Vagina (tissue), 2 donors: Measurements from ENCODE around the gene IQSEC1. TPM values are rescaled to one million over a fixed set of nuclear protein-coding genes. Genes with fewer than 3 reads are reported as not detected.

ENCODE experiments used
- DNase-seq, 2 donors: peaks; one replicate each; pipeline ENCODE4 v3.0.0-alpha.2; 2017; ENCODE audit errors: extremely low spot score in 2 of 2
- H3K27ac ChIP-seq: fragments of 200-600 bp; sonication (generic); one replicate; pipeline ENCODE4 v1.5.1; 2019
- H3K27me3 ChIP-seq: fragments of 200-600 bp; sonication (generic); one replicate; pipeline ENCODE4 v1.5.1; 2019
- H3K36me3 ChIP-seq, 2 donors: fragments of 200-600 bp; sonication (generic); one replicate each; pipeline ENCODE4 v1.5.1; 2017 to 2019
- H3K4me1 ChIP-seq: fragments of 200-600 bp; sonication (generic); one replicate; pipeline ENCODE4 v1.5.1; 2019
- H3K4me3 ChIP-seq, 2 donors: fragments of 200-600 bp; sonication (generic); 1 replicate in 1 of 2; 2 replicates in 1 of 2; pipeline ENCODE4 v1.5.1; 2016 to 2019
- H3K9me3 ChIP-seq: fragments of 200-600 bp; sonication (generic); one replicate; pipeline ENCODE4 v1.5.1; 2019
- CTCF ChIP-seq, 3 experiments: fragments of 450-650 bp in 2 of 3; fragments of 200-600 bp in 1 of 3; sonication (generic) in 1 of 3; IDR thresholded peaks; one replicate each; pipeline ENCODE4 v1.5.1; 2017 to 2019; ENCODE audit warnings: antibody characterized with exemption in 3 of 3, mild to moderate bottlenecking in 2 of 3, moderate library complexity in 2 of 3
- POLR2A ChIP-seq, 2 donors: fragments of 450-650 bp; IDR thresholded peaks; one replicate each; pipeline ENCODE4 v1.6.1; 2017; ENCODE audit warnings: antibody characterized with exemption in 2 of 2, mild to moderate bottlenecking in 2 of 2, moderate library complexity in 2 of 2
- POLR2AphosphoS5 ChIP-seq, 2 donors: sonication (generic); formaldehyde crosslinking; IDR thresholded peaks; one replicate each; pipeline ENCODE4 v1.9.0; 2017; ENCODE audit warnings: antibody characterized with exemption in 2 of 2, mild to moderate bottlenecking in 2 of 2, low read depth in 1 of 2; ENCODE audit not compliant: insufficient read depth in 1 of 2
- intact Hi-C: fragments of 100-400 bp; cut with DNase I; formaldehyde crosslinking; loops from one replicate; pipeline ENCODE4 v1.15.1; 2023
- total RNA-seq: library from RNA; depleted of rRNA; stranded (reverse); fragments of >200 nt; gene quantifications from one replicate; pipeline ENCODE4 v1.2.3, GENCODE V29; 2016

IQSEC1 gene
- total RNA-seq, 1 donor from 2014 or later: 34.9 TPM

DNA sequence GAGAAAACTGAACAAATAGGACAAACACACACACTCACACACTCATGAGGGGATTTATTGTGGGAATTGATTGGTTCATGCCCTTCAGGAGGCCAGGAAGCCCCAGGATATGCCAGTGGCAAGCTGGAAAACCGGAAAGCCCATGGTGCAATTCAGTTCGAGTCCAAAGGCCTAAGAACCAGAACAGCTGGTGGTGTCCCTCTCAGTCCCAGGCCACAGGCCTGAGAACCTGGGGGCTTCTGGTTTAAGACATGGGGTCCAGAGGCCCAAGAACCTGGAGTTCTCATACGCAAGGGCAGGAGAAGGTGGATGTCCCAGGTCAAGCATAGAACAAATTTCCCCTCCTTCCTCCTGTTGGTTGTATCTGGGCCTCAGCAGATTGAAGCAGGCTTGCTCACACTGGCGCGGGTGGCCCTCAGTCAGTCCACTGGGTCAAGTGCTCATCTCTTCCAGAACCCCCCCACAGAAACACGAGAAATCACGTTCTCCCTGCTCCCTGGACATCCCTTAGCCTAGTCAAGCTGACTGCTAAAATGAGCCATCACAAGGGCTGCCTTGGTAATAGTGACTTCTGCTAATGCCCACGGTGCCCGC is 181.7 kb downstream of the IQSEC1 start:
- Histone ChIP-seq H3K4me1 (peaks cover 16% of the 10 kb centered on the region), H3K9me3 (no peaks in the 10 kb centered on the region), H3K4me3 (peak overlapping the region in 1 of 2 donors; percentile 31), H3K27me3 (no peaks in the 10 kb centered on the region), H3K36me3 (no peaks in the 10 kb centered on the region), H3K27ac (no peak overlapping the region)
- TF ChIP-seq POLR2AphosphoS5 (IDR thresholded peaks at IDR 0.05; ENCODE audit: insufficient read depth in 1 of 2, low read depth in 1 of 2) (no peak), CTCF (IDR thresholded peaks at IDR 0.05) (no peak)
- DNase-seq: no peak
- intact Hi-C loops: no loop called here

- Histone ChIP-seq H3K4me1 (peaks cover 9% of the 10 kb centered on the region), H3K27me3 (no peaks in the 10 kb centered on the region), H3K36me3 (no peaks in the 10 kb centered on the region), H3K27ac (no peak overlapping the region), H3K9me3 (no peaks in the 10 kb centered on the region), H3K4me3 (no peak overlapping the region)
- no peak for TF ChIP-seq CTCF (IDR thresholded peaks at IDR 0.05)
- TF ChIP-seq POLR2AphosphoS5 (IDR thresholded peaks at IDR 0.05; ENCODE audit: insufficient read depth in 1 of 2, low read depth in 1 of 2): no peak
- no peak for TF ChIP-seq POLR2A (IDR thresholded peaks at IDR 0.05)
- intact Hi-C loops: no loop called here
- no peak for DNase-seq
Measured at GRCh38 chr3:12890610-12891390, 182.4 kb downstream of the IQSEC1 start.

DNA sequence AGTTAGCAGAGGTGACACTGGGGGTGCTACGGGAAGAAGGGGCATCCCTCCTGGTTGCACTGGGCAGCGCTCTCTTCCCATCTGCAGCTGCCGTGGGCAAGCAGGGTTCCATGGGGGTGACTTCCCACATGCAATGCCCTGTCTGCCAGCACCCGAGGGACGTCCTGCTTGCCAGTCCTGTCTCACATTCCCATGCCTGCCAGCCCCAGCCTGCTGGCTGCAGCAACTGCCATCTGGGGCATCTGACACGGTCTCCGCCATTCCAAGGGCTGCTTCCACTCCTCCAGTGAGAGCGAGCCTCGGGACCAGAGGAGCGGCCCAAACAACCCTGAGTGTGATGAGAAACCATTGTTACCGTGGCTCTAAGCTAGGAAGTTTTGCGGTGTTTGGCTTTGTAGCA is 186.5 kb downstream of the IQSEC1 start:
- Histone ChIP-seq H3K27me3 (no peaks in the 10 kb centered on the region), H3K36me3 (no peaks in the 10 kb centered on the region), H3K4me1 (no peaks in the 10 kb centered on the region), H3K4me3 (no peak overlapping the region), H3K27ac (no peak overlapping the region), H3K9me3 (no peaks in the 10 kb centered on the region)
- DNase-seq: no peak
- TF ChIP-seq POLR2AphosphoS5 (IDR thresholded peaks at IDR 0.05; ENCODE audit: insufficient read depth in 1 of 2, low read depth in 1 of 2) (no peak), CTCF (IDR thresholded peaks at IDR 0.05) (no peak), POLR2A (IDR thresholded peaks at IDR 0.05) (no peak)
- intact Hi-C loops: no loop called here

GRCh38 chr3:12886106-12886679 is 187.0 kb downstream of the IQSEC1 start:
- H3K27ac ChIP-seq: no peak overlapping the region
- H3K4me1 ChIP-seq: no peaks in the 10 kb centered on the region
- no peak overlapping the region for H3K4me3 ChIP-seq
- no peak for TF ChIP-seq POLR2AphosphoS5 (IDR thresholded peaks at IDR 0.05; ENCODE audit: insufficient read depth in 1 of 2, low read depth in 1 of 2)
- TF ChIP-seq POLR2A (IDR thresholded peaks at IDR 0.05): no peak
- no peak for TF ChIP-seq CTCF (IDR thresholded peaks at IDR 0.05)
- no peaks in the 10 kb centered on the region for H3K36me3 ChIP-seq
- no peaks in the 10 kb centered on the region for H3K27me3 ChIP-seq
- intact Hi-C loops: no loop called here
- no peaks in the 10 kb centered on the region for H3K9me3 ChIP-seq
- DNase-seq: no peak

GRCh38 chr3:12885583-12885930 is 187.7 kb downstream of the IQSEC1 start:
- Histone ChIP-seq H3K4me1 (no peaks in the 10 kb centered on the region), H3K27ac (no peak overlapping the region), H3K4me3 (no peak overlapping the region), H3K9me3 (no peaks in the 10 kb centered on the region), H3K36me3 (no peaks in the 10 kb centered on the region), H3K27me3 (no peaks in the 10 kb centered on the region)
- TF ChIP-seq POLR2A (IDR thresholded peaks at IDR 0.05) (no peak), CTCF (IDR thresholded peaks at IDR 0.05) (no peak), POLR2AphosphoS5 (IDR thresholded peaks at IDR 0.05; ENCODE audit: insufficient read depth in 1 of 2, low read depth in 1 of 2) (no peak)
- intact Hi-C loops: no loop called here
- no peak for DNase-seq
